ENCODE measurements around the gene DEGS2.

GRCh38 chr14:100118396-100119011 is 40.9 kb downstream of the DEGS2 start:
- TF ChIP-seq, protein P1, sequence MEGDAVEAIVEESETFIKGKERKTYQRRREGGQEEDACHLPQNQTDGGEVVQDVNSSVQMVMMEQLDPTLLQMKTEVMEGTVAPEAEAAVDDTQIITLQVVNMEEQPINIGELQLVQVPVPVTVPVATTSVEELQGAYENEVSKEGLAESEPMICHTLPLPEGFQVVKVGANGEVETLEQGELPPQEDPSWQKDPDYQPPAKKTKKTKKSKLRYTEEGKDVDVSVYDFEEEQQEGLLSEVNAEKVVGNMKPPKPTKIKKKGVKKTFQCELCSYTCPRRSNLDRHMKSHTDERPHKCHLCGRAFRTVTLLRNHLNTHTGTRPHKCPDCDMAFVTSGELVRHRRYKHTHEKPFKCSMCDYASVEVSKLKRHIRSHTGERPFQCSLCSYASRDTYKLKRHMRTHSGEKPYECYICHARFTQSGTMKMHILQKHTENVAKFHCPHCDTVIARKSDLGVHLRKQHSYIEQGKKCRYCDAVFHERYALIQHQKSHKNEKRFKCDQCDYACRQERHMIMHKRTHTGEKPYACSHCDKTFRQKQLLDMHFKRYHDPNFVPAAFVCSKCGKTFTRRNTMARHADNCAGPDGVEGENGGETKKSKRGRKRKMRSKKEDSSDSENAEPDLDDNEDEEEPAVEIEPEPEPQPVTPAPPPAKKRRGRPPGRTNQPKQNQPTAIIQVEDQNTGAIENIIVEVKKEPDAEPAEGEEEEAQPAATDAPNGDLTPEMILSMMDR (conservative IDR thresholded peaks at IDR 0.05 in 1 of 2, IDR thresholded peaks at IDR 0.05 in 1 of 2; ENCODE audit: extremely low read depth in 1 of 2, insufficient read depth in 1 of 2, low read depth in 1 of 2, low read length in 2 of 2) = no peak
- no peak for TF ChIP-seq EZH2 (IDR thresholded peaks at IDR 0.05; ENCODE audit: borderline replicate concordance, low read length)
